AG04449 (cell line): ENCODE data around the gene DUS4L.
A peak's percentile ranks its signal among the peaks of the same experiment; 100 is the strongest.

Source experiments
- CTCF ChIA-PET: fragments of 350-600 bp; formaldehyde crosslinking; extraction: SDS; loops from one replicate; lab custom pipeline; 2021; ENCODE audit warnings: antibody characterized with exemption; lab: Yijun Ruan, JAX
- POLR2A ChIA-PET: fragments of 400-600, 350-600 bp; formaldehyde crosslinking; extraction: SDS; loops from one replicate; lab custom pipeline; 2020; ENCODE audit warnings: antibody characterized with exemption, inconsistent platforms; lab: Yijun Ruan, JAX
- DNase-seq: peaks from one replicate; pipeline ENCODE4 v3.0.0-alpha.2; 2010; ENCODE audit warnings: low read depth, low spot score
- H3K4me3 ChIP-seq: 2 replicates; pipeline ENCODE4 v1.5.1; 2011; ENCODE audit warnings: low read depth, mild to moderate bottlenecking, control low read depth, low read length
- TF ChIP-seq, protein P1 (sequence below): IDR thresholded peaks from one replicate; pipeline ENCODE4 v1.5.1; 2011; ENCODE audit warnings: mild to moderate bottlenecking, moderate library complexity, low read length, control low read depth, inconsistent platforms; ENCODE audit not compliant: insufficient read depth; ENCODE audit errors: missing control alignments

DUS4L gene

GRCh38 chr7:107615910-107616680, 52.3 kb downstream of the DUS4L start:
- ChIA-PET POLR2A (no interaction called here), CTCF (no interaction called here)
- H3K4me3 ChIP-seq: no peak overlapping the region
- TF ChIP-seq, protein P1, sequence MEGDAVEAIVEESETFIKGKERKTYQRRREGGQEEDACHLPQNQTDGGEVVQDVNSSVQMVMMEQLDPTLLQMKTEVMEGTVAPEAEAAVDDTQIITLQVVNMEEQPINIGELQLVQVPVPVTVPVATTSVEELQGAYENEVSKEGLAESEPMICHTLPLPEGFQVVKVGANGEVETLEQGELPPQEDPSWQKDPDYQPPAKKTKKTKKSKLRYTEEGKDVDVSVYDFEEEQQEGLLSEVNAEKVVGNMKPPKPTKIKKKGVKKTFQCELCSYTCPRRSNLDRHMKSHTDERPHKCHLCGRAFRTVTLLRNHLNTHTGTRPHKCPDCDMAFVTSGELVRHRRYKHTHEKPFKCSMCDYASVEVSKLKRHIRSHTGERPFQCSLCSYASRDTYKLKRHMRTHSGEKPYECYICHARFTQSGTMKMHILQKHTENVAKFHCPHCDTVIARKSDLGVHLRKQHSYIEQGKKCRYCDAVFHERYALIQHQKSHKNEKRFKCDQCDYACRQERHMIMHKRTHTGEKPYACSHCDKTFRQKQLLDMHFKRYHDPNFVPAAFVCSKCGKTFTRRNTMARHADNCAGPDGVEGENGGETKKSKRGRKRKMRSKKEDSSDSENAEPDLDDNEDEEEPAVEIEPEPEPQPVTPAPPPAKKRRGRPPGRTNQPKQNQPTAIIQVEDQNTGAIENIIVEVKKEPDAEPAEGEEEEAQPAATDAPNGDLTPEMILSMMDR: no peak
- no peak for DNase-seq

DNA sequence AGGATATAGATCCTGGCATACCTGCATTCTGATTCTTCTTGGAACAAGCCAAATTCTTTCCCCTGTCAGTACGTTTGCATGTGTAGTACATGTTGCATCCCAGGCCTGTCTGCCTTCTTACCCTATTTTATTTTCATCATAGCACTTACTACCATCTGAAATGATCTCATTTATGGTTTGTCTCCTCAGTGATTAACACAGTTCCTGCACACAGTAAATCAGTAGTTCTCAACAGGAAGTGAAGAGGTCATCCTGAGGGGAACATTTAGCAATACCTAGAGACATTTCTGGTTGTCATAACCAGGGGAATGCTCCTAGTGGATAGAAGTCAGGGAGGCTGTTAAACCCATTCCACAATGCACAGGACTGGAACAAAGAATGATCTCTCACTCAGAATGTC, 58.7 kb downstream of the DUS4L start:
- H3K4me3 ChIP-seq: no peak overlapping the region
- ChIA-PET POLR2A (no interaction called here), CTCF (no interaction called here)
- DNase-seq: peak; percentile 60
- TF ChIP-seq, protein P1: no peak

GRCh38 chr7:107622894-107623293, 59.1 kb downstream of the DUS4L start:
- TF ChIP-seq, protein P1: no peak
- DNase-seq: no peak
- POLR2A ChIA-PET: no interaction called here
- CTCF ChIA-PET: interaction anchor here (1.1 kb wide), 1 partner anchor 22 kb away, joined by 3 read pairs; no protein-coding TSS in a partner anchor
- no peak overlapping the region for H3K4me3 ChIP-seq

- ChIA-PET CTCF (interaction anchor here (0.7 kb wide), 1 partner anchor 100 kb away, joined by 3 read pairs; no protein-coding TSS in a partner anchor), POLR2A (no interaction called here)
- TF ChIP-seq, protein P1: no peak
- H3K4me3 ChIP-seq: no peak overlapping the region
- DNase-seq: no peak
These were observed 63.2 kb downstream of the DUS4L start for GRCh38 chr7:107627002-107627401.
